ENCODE results near the gene CRYZ. TPM values are rescaled to one million over a fixed set of nuclear protein-coding genes. Genes with fewer than 3 reads are reported as not detected.

Gene CRYZ
- total and polyA plus RNA-seq, 2 of the 8 experiments (the other 6 are each of a cell fraction or from before 2014, with no cell fraction given): 20.5 to 43.8 TPM

DNA sequence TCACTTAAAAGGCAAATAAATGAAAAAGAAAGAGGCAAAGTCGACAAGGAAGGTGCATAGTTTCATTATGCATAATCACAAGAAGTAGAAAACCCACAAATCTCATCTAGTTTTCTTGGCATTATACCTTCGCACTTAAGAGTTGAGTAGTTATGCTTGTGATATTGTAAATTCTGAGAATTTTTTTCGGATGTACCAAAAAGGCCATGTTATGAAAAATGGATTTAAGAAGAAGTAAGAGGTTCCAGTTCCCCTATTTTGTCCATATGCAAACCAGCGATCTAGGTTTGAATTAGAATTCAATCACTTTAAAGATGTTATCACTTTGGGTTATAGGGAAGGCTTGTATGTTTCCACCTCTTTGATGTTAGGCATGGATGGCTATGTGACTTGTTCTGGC is 51.4 kb downstream of the CRYZ start:
- no peak overlapping the region for H3K27ac ChIP-seq (ENCODE audit: low read depth, low read length)
- H2BK12ac ChIP-seq (ENCODE audit: low read depth, low read length): no peak overlapping the region
- H3K9me3 ChIP-seq (ENCODE audit: insufficient read depth in 2 of 2, low read depth in 1 of 2, low read length in 1 of 2): no peaks in the 10 kb centered on the region
- POLR2A ChIA-PET (ENCODE audit: partially characterized antibody): no interaction called here
- no peak overlapping the region for H3K4ac ChIP-seq (replicated peaks; ENCODE audit: insufficient read length, low read depth, low read length)
- H4K5ac ChIP-seq (ENCODE audit: insufficient read length, low read depth, low read length): no peak overlapping the region
- 93% methylated on average over 4 of the region's 4 CpGs; no CpG with 5 or more reads in 1 of the 2 experiments for WGBS, 2 experiments (ENCODE audit: extremely low coverage in 1 of 2, insufficient coverage in 1 of 2, insufficient read length in 1 of 2, insufficient replicate concordance in 2 of 2, low coverage in 1 of 2, low lambda C conversion rate in 2 of 2, missing lambda C conversion rate in 1 of 2)
- H3K23me2 ChIP-seq (ENCODE audit: low read depth, low read length): no peaks in the 10 kb centered on the region
- no peak overlapping the region for H2BK15ac ChIP-seq (ENCODE audit: low read length)
- no peaks in the 10 kb centered on the region for H3K36me3 ChIP-seq (ENCODE audit: control insufficient read depth in 2 of 4, insufficient read depth in 4 of 4, low read length in 3 of 4)
- H3K4me3 ChIP-seq (ENCODE audit: extremely low read depth in 1 of 4, insufficient read depth in 2 of 4, low read depth in 3 of 4, low read length in 4 of 4): no peak overlapping the region
- H3K23ac ChIP-seq (ENCODE audit: insufficient read length): no peak overlapping the region
- H3K18ac ChIP-seq (ENCODE audit: extremely low read depth, low read length): no peak overlapping the region
- DNase-seq (ENCODE audit: low read depth in 1 of 2, low spot score in 2 of 2) (no peak), FAIRE-seq (no peak)
- no peak overlapping the region for H3K9ac ChIP-seq (replicated peaks in 1 of 4; ENCODE audit: extremely low read depth in 1 of 4, low read depth in 3 of 4, low read length in 3 of 4)
- no peak overlapping the region for H4K91ac ChIP-seq (replicated peaks; ENCODE audit: insufficient read length, low read length)
- no peak overlapping the region for H2BK20ac ChIP-seq (ENCODE audit: low read length)
- no peak overlapping the region for H3K14ac ChIP-seq (ENCODE audit: insufficient read length)
- no peak overlapping the region for H2AK5ac ChIP-seq (ENCODE audit: low read depth, low read length)
- no peaks in the 10 kb centered on the region for H3K79me2 ChIP-seq (ENCODE audit: control insufficient read depth in 1 of 2, insufficient read depth in 2 of 2, low read length in 2 of 2)
- no peaks in the 10 kb centered on the region for H3K27me3 ChIP-seq (replicated peaks in 1 of 4; ENCODE audit: control insufficient read depth in 3 of 4, extremely low read depth in 1 of 4, insufficient read depth in 3 of 4, low read length in 3 of 4)
- no peaks in the 10 kb centered on the region for H4K20me1 ChIP-seq (replicated peaks in 1 of 2; ENCODE audit: control insufficient read depth in 1 of 2, insufficient read depth in 2 of 2, low read length in 2 of 2)
- no peaks in the 10 kb centered on the region for H3K4me1 ChIP-seq (replicated peaks in 1 of 4; ENCODE audit: control insufficient read depth in 3 of 4, insufficient read depth in 4 of 4, low read length in 3 of 4)
- no peak overlapping the region for H3K4me2 ChIP-seq (ENCODE audit: insufficient read depth in 1 of 2, low read depth in 2 of 2, low read length in 2 of 2)
- no peak overlapping the region for H4K8ac ChIP-seq (ENCODE audit: extremely low read depth, insufficient read depth, low read length)
- H3K79me1 ChIP-seq (ENCODE audit: low read depth, low read length): no peaks in the 10 kb centered on the region
- CTCF ChIA-PET (ENCODE audit: partially characterized antibody): interaction anchor here (3.4 kb wide), 1 partner anchor 8 kb away, joined by 23 read pairs; no protein-coding TSS in a partner anchor
- H2AFZ ChIP-seq (ENCODE audit: low read length): no peak overlapping the region
- no peak overlapping the region for H3K56ac ChIP-seq (replicated peaks; ENCODE audit: insufficient read length, low read depth, low read length)
- H2BK120ac ChIP-seq (replicated peaks; ENCODE audit: low read depth, low read length): no peak overlapping the region
- H2BK5ac ChIP-seq (ENCODE audit: low read depth, low read length): no peak overlapping the region
- TF ChIP-seq CBX8 (IDR thresholded peaks at IDR 0.05; ENCODE audit: borderline replicate concordance, low read depth, low read length): no peak
- TF ChIP-seq TEAD4 (IDR thresholded peaks at IDR 0.05; ENCODE audit: low read depth, low read length): no peak
- no peak for TF ChIP-seq TAF7 (optimal IDR thresholded peaks at IDR 0.05; ENCODE audit: borderline replicate concordance, low read depth, low read length)
- no peak for TF ChIP-seq EP300 (IDR thresholded peaks at IDR 0.05; ENCODE audit: borderline replicate concordance in 1 of 2, low read depth in 2 of 2, low read length in 2 of 2)
- TF ChIP-seq SIX5 (IDR thresholded peaks at IDR 0.05; ENCODE audit: low read depth, low read length): no peak
- TF ChIP-seq RNF2 (IDR thresholded peaks at IDR 0.05; ENCODE audit: borderline replicate concordance, low read depth, low read length, missing control alignments, poor library complexity, severe bottlenecking): no peak
- no peak for TF ChIP-seq ZNF274 (IDR thresholded peaks at IDR 0.05; ENCODE audit: borderline replicate concordance, extremely low read depth, low read length)
- no peak for TF ChIP-seq CEBPB (IDR thresholded peaks at IDR 0.05; ENCODE audit: low read depth, low read length)
- no peak for TF ChIP-seq BCL11A (IDR thresholded peaks at IDR 0.05; ENCODE audit: low read depth in 2 of 2, low read length in 2 of 2)
- TF ChIP-seq CTBP2 (IDR thresholded peaks at IDR 0.05; ENCODE audit: borderline replicate concordance, insufficient read depth, insufficient read length, low read length): no peak
- no peak for TF ChIP-seq MAFK (IDR thresholded peaks at IDR 0.05; ENCODE audit: low read depth, low read length)
- no peak for TF ChIP-seq YY1 (IDR thresholded peaks at IDR 0.05; ENCODE audit: low read depth, low read length)
- no peak for TF ChIP-seq GTF2F1 (IDR thresholded peaks at IDR 0.05; ENCODE audit: borderline replicate concordance, low read depth, low read length)
- no peak for TF ChIP-seq EZH2 (IDR thresholded peaks at IDR 0.05; ENCODE audit: low read depth, low read length, severe bottlenecking)
- TF ChIP-seq JUN (IDR thresholded peaks at IDR 0.05; ENCODE audit: low read depth, low read length): no peak
